ENCODE measurements around the gene RPS6KB2.

The RPS6KB2 gene

GRCh38 chr11:67410984-67411784 lies 17.1 kb upstream of the RPS6KB2 start:
- TF ChIP-seq REST (IDR thresholded peaks at IDR 0.05; ENCODE audit: insufficient read depth in 1 of 2, low read depth in 2 of 2, low read length in 2 of 2) (no peak), FOXP2 (optimal IDR thresholded peaks at IDR 0.05; ENCODE audit: borderline replicate concordance, extremely low read depth, extremely low read length, insufficient read depth) (no peak), POLR2AphosphoS5 (IDR thresholded peaks at IDR 0.05; ENCODE audit: low read depth, low read length) (no peak), SIN3A (IDR thresholded peaks at IDR 0.05; ENCODE audit: borderline replicate concordance, insufficient read depth, low read length) (no peak), TAF1 (IDR thresholded peaks at IDR 0.05; ENCODE audit: borderline replicate concordance, insufficient read depth, low read length) (no peak)

GRCh38 chr11:67411785-67412152 lies 16.5 kb upstream of the RPS6KB2 start:
- TF ChIP-seq REST (IDR thresholded peaks at IDR 0.05; ENCODE audit: insufficient read depth in 1 of 2, low read depth in 2 of 2, low read length in 2 of 2) (no peak), FOXP2 (optimal IDR thresholded peaks at IDR 0.05; ENCODE audit: borderline replicate concordance, extremely low read depth, extremely low read length, insufficient read depth) (no peak), POLR2AphosphoS5 (IDR thresholded peaks at IDR 0.05; ENCODE audit: low read depth, low read length) (no peak), SIN3A (IDR thresholded peaks at IDR 0.05; ENCODE audit: borderline replicate concordance, insufficient read depth, low read length) (no peak), TAF1 (IDR thresholded peaks at IDR 0.05; ENCODE audit: borderline replicate concordance, insufficient read depth, low read length) (no peak)

GRCh38 chr11:67412495-67413179 lies 15.7 kb upstream of the RPS6KB2 start:
- no peak for TF ChIP-seq TAF1 (IDR thresholded peaks at IDR 0.05; ENCODE audit: borderline replicate concordance, insufficient read depth, low read length)
- no peak for TF ChIP-seq REST (IDR thresholded peaks at IDR 0.05; ENCODE audit: insufficient read depth in 1 of 2, low read depth in 2 of 2, low read length in 2 of 2)
- no peak for TF ChIP-seq FOXP2 (optimal IDR thresholded peaks at IDR 0.05; ENCODE audit: borderline replicate concordance, extremely low read depth, extremely low read length, insufficient read depth)

GRCh38 chr11:67413266-67413849 lies 14.9 kb upstream of the RPS6KB2 start:
- TF ChIP-seq SIN3A (IDR thresholded peaks at IDR 0.05; ENCODE audit: borderline replicate concordance, insufficient read depth, low read length) (no peak), REST (IDR thresholded peaks at IDR 0.05; ENCODE audit: insufficient read depth in 1 of 2, low read depth in 2 of 2, low read length in 2 of 2) (no peak), FOXP2 (optimal IDR thresholded peaks at IDR 0.05; ENCODE audit: borderline replicate concordance, extremely low read depth, extremely low read length, insufficient read depth) (no peak), POLR2AphosphoS5 (IDR thresholded peaks at IDR 0.05; ENCODE audit: low read depth, low read length) (no peak), TAF1 (IDR thresholded peaks at IDR 0.05; ENCODE audit: borderline replicate concordance, insufficient read depth, low read length) (no peak)
